NCI-H2227 treated with DMSO at 0.1 percent for 48 hours (cell line): ENCODE measurements around the gene SLC35F1.
A peak's percentile ranks its signal among the peaks of the same experiment; 100 is the strongest.
"Not testable (repeated sequence)": the region's sequence is repeated elsewhere in the genome, so short reads cannot be mapped to it uniquely, and the experiment has no call there.

Experiments used
- DNase-seq: peaks from one replicate; lab custom pipeline; 2025; lab: John Stamatoyannopoulos, UW

SLC35F1 gene

DNA sequence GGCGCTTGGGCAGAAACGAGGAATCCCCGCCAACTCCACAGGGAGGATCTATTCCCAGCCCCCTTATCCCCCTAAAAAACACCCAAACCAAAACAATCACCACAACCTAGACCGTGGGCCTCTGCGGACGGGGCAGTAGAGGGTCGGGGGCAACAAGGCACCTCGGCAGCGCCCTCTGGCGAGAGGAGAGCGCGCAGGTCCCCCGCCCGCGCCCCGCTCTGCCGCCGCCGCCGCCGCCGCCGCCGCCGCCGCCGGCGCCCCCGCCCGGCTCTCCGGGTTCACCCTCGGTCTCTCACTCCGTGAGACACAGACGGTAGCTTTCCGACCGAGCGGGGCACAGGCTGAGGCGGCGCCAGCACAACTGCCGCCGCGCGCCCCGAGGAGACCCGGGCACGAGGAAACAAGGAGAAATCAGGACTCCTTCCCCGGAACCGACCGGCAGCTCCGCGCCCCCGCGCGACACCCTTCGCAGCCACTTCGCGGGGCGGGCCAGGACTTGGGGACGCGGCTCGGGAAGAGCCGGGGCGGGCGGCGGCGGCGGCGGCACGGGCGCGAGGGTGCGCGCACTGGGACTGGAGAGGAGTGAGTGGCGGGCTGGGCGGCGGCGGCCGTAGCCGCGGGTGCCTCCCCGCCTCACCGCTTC, at the start of gene SLC35F1:
SLC35F1 (plus strand) TSS at position 307 of the 643 bp plus-strand sequence.
- DNase-seq, result peak; percentile 51

DNA sequence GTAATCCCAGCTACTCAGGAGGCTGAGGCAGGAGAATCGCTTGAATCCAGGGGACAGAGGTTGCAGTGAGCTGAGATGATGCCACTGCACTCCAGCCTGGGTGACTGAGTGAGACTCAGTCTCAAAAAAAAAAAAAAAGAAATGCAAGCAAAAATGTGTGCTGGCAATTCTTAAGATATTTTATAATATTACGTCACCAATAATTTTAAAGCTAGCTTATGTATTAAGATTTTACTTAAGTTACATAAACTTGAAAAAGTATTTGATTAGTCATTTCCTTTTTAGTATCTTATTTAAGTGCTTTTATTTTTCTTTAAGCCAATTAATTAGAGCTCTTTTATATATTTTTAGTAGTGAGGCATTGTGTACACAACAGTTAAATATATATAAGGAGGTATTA, 48.5 kb upstream of the SLC35F1 start:
- not testable (repeated sequence) for DNase-seq

DNA sequence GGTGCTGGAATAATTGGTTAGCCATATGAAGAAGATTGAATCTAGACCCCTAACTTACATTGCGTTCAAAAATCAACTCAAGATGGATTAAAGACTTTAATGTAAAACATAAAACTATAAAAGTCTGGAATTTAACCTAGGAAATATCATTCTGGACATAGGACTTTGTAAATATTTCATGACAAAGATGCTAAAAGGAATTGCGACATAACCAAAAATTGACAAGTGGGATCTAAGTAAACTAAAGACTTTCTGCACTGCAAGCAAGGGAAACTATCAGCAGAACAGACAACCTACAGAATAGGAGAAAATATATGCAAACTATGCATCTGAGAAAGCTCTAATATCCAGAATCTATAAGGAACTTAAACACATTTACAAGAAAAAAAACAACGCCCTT, 45.5 kb upstream of the SLC35F1 start:
- no peak for DNase-seq

DNA sequence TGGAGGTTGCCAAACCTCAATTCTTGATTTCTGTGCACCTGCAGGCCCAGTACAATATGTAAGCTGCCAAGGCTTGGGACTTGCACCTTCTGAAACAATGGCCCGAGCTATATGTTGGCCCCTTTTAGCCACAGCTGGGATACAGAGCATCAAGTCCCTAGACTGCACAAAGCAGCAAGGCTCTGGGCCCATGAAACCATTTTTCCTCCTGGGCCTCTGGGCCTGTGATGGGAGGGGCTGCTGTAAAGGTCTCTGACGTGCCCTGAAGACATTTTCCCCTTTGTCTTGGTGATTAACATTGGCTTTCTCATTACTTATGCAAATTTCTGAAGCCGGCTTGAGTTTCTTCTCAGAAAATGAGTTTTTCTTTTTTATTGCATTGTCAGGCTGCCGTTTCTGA, 40.5 kb upstream of the SLC35F1 start:
- DNase-seq, result no peak

DNA sequence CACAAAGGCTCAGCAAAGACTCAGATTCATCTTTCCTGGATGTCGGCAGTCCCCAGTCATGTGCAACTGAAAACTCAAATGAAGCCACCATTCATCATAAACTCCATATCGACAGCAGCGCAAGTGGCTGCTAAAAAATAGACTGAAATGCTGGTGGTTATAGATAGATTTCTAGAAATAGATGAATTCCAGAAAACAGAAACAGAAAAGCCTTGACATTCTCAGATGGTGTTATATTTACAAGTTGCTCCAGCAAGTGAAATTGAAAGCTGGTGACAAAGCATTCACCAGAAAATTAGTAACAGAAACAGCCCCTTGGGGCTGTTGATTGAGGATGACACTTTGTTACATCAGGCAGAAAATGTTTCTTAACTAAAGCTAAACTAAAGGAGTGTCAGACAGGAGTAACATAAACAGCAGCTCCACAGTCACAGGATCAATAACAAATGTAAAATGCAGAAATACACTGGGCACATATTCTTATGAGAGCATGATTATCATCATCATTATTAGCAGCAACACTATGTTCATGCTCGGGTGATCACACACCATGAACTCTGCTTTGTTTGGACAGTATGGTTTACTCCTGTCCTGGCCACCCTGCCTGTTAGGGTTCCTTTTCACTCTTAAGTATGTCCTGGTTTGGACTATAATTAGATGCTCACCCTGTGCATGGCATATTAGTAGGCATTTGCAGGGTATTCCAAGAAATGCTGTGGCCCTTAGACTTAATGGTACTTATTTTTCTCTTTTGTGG, 36.4 kb upstream of the SLC35F1 start:
- no peak for DNase-seq

DNA sequence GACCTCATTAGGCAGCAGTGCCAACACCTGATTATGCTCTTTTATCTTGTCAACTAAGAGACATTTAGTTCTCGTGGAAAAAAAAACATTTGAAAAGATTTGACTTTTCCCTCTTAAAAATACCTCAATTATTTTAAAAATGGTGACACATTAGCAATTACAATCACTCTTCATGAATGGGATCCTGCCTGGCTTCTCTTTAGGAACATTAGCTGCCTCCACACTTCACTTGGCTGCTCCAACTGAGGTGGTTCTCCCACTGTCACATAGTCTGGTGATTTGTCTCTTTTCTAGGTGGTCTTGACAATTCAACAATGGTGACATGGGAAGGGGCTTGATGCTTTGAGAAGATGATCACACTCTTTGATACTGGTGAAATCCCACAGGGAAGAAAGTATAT, 26.2 kb upstream of the SLC35F1 start:
- no peak for DNase-seq

DNA sequence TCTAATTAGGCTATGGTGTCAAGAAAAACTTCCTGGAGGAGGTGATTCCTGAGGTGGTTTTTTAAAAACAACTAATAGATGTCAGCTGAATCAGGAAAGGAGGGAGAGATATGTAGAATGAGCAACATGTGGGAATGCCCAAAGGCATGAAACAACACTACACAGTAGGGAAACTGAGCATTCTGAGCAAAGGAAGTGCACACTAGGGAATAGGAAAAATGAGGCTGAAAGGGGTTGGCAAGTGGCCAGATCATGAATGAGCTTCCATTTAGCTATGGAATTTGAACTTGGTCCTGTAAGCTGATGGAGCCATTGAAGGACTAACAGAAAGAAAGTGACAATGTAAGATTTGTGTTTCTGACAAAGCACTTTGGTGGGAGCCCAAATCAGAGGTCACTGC, 16.9 kb upstream of the SLC35F1 start:
- DNase-seq, result no peak

DNA sequence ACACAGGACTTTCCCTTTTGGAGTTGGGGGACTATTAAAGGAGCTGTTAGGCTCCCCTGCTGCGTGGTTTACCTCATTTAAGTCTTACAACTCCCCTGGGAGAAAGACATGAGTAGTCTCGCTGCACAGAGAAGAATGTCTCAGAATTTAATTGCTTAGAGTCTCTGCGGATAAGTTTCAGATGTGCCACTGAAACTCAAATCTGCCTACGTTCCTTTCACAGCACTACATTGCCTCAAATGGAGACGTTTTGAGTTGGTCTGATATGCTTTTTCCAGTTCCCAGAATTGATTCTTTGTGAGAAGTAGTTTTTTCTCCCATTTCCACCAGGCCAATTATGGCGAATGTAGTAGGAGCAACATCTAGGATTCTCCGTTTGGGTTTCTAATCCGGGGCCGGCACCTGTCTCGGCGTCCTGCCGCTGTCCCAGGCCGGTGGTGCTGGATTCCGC, 532 bp upstream of the SLC35F1 start:
- peak; percentile 48 for DNase-seq

DNA sequence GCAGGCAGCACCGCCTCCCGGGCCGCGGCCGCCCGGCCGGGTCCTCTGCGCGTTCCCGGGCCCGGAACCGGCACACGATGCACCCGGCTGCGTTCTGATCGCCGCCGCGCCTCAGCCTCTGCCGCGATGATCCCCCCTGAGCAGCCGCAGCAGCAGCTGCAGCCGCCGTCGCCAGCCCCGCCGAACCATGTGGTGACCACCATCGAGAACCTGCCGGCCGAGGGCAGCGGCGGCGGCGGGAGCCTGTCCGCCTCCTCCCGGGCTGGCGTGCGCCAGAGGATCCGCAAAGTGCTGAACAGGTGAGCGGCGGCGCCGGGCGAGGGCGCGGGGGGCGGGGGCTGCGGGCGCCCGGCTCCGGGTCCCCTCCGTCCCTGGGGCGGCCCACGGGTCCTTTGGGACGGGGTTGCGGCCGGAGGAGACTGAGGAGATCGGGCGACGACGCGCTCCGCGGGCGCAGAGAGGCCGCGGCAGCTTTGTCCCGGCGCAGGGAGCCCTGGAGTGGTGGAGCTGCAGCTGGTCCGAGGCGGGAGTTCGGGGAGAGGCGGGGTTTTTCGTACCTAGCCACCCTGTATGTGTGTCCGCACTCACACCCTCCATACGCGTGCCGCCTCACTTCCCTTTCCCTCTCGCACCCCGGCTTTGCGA, 659 bp downstream of the SLC35F1 start:
- no peak for DNase-seq

DNA sequence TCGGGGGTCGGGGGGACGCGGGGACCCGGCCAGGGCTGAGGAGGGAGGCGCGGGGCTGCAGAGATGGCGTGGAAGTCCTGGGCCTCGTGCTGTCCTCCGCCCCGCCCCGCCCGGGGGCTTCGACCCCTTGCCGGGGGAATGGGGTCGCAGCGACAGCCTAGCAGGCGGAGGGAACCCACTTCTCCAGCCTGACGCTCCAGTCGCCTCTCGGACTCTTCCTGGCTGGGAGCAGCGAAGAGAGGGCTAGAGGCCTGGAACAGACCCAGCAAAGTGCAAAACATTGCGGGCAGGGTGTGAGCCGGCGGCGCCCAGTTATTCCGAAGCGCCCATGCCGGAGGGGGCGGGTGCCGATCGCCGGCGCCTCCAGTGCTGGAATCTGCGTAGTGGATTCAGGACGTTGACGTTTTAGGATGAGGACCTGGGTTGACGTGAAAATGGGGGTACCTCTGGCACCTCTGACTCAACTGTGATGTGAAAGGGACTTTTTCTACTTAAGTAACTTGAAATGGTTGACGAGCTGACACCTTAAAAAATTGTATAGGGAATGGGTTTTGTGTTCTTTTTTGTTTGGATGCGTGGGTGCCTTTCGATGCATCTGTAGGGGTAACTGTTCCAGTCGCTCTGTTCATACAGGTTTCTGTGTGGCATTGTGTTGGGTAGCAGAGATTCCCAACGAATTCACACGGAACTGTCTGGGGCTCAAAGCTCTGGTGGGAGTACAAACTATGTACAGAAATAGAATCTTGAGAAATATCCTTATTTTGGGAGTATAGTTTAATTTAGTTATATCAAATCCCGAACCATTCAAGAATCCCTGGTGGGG, 1.4 kb downstream of the SLC35F1 start:
- no peak for DNase-seq

DNA sequence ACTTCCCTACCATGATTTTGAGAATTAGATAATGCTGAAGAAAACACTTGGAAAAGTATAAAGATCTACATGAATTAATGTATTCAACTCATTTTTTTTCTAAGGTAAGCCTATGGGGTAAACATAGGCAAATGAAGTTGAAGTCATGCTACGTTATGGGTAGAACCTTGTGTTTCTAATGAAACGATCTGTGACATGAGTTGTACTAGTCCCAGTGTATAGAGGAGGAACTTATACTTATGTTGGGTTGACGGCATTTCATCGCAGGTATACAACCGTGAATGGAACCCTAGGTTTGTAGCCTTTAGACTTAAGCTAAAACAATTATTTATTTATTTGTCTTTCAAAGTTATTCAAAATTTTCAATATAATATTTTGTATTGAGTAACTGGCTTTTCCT, 2.6 kb downstream of the SLC35F1 start:
- no peak for DNase-seq

DNA sequence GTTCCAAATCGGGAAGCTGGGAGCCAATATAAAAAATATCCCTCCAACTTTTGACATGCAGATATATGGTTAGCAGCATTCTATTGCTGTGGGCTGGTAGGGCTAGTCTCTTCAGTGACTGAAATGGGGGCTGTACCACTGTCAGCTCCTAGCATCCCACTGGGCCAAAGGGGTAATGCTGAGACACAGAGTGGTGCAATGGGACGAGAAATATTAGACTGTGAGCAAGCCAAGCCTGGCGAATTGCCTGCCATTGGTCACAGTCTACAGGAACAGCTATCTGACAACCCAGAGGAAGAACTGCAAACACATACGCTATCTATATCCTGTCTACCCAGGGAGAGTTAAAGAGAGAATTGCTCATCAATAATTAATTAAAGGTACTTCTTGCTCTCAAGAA, 3.5 kb downstream of the SLC35F1 start:
- no peak for DNase-seq

DNA sequence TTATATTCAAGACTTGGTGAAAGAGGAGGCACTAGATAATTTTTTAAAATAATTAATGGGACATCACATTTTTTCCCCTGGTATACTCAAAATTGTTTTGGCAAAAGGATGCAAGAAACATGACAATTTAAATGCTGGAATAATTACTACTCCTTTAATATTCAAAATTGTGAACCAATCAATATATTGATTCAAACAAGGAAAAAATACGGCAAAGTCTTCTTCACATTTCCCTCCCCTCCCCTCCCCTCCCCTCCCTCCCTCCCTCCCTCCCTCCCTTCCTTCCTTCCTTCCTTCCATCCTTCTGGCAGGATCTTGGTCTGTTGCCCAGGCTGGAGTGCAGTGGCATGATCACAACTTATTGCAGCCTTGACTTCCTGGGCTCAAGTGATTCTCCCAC, 4.1 kb downstream of the SLC35F1 start:
- no peak for DNase-seq

DNA sequence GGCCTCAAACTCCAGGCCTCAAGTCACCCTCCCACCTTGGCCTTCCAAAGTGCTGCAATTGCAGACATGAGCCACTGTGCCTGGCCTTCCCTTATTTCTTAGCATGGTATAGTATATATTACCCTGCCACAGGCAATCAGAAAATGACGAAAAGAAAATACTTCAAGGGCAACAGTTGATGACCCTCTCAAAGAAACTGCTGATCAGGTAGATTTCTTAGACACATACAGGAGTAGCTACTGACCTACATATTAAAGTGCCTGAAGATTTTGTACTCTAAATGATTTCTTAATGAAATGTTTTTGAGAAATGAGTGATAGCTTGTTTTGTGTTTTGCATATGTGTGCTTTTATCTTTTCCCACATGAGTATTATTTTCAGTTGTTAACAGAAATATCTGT, 4.6 kb downstream of the SLC35F1 start:
- no peak for DNase-seq

DNA sequence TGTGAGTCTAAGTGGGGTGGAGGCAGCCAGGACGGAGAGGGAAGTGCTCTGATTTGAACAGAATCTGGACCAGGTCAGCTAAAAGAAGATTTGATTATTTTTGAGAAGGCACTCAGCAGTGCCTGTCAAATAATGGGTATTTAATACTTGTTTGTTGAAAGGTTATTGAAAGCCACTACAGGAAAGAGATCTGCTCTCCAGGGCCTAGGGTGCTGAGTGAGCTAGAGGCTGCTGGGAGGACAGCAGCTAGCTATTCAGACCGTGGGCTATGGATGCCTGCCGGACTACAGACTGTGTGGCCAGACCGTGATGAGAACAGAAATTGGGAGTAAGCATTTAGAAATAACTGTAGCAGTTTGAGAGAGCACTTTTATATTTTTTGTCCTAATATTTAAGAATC, 8.8 kb downstream of the SLC35F1 start:
- DNase-seq, result no peak

DNA sequence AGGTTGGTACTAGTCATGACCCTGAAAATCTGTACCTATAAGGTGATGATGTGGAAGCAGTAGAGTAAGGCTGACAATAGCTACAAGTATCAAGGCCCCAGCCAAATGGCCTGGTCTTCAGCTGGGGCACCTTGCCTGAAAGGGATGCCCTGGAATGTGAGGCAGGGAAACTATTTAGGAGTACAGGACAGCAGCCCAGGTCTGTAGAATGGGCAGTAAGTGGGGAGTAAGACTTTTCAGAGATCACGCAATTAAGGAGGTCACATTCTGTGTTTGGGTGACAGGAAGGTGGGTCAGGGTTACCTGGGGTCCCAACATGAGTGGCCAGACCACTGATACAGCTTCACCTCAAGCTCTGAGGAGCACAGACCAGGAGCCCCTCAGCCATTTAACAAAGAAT, 9.4 kb downstream of the SLC35F1 start:
- DNase-seq, result no peak

DNA sequence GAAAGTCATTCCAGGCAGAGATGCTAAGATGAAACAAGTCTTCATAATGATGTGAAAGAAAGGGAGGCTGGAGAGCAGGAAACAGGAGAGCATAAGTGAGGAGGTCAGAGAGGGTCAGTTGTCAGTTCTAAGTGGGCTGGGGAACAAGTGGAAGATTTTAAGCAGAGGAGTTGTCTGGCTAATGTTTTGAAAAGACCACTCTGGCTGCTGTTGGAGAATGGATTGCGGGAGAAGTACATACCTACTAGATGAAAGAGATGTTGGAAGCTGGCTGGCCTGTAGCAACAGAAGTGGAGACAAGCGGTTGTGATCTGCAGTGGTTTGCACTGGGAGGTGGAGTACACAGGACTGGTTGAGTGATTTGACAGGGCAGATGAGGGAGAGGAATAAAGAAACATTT, 10.1 kb downstream of the SLC35F1 start:
- DNase-seq, result no peak

DNA sequence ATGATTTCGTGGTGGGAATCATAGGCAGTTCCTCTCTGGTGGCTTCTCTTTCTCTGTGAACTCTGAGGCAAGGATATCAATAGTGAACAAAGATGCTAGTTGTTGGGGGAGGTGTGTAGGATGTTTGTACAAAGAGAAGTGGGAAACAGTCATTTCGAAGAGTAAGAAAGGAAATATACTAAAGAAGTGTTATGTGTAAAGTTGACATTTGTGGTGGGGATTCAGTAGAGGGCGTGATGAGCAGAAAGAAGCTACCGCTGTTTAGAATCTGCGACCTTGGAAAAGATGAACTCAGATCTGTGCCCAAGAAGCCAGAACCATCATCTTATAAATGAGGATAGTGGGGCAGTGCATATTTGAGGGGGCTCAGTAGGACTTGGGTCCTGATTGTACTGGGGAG, 11.4 kb downstream of the SLC35F1 start:
- no peak for DNase-seq

DNA sequence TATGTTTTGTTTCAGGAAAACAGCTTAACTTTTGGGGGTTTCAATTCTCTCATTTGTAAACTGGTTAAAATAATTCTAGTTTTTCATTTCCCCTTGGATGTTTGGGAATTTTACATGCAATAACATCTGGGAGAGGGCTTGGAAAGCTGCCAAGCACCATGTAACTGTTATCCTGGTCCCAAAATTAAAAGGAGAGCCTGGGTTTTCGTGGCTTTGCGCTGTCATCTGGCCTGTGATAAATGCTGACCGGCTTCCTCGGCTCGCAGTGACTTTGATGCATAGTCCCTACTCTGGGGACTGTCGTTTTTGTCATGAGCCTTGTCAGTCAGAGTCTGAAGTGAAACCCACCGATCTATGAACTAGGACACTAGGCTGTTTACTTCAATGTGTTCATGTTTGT, 12.2 kb downstream of the SLC35F1 start:
- DNase-seq, result no peak

DNA sequence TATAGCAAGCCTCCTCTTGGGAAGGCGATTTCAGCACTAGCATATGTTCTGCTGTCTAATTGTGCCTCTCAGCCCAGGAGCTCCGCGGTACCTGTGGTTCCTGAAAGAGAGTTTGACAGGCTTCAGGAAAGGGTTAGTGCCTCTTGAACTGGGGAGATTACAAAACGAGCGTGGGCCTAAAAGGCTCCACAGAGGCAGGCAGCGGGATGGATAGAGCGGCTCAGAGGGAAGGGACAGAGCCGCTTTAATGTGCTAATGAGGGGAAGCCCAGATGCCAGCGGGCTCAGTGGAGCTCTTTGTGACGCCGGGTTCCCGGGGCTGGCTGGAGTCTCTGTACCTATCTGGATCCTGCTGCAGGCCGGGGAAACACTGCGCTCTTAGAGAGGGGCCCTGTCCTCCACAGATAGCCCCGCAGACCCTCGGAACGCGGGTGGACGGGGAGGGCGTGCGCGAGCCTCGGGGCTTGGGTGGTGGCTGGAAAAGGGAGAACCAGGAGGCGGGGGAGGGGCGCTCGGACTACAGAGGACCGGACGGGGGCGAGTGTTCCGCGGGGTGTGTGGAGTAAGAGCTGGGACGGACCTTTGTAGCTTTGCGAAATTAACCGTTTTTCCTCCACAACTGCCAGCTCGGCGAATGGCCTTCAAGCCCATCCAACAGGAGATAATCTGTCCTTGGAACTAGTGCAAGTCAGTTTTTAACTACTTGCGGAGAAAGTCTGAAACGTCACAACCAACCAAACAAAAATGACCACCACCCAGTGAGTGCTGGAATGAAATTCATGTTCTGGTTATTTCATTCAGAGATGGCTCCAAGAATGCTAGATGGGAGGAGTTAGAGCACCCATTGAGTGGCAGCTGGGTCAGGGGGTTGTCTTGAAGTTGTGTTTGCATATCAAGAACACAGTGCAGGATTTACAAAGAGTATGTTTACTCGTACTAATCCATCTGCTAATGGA, 13.0 kb downstream of the SLC35F1 start:
- peak; percentile 5 for DNase-seq

DNA sequence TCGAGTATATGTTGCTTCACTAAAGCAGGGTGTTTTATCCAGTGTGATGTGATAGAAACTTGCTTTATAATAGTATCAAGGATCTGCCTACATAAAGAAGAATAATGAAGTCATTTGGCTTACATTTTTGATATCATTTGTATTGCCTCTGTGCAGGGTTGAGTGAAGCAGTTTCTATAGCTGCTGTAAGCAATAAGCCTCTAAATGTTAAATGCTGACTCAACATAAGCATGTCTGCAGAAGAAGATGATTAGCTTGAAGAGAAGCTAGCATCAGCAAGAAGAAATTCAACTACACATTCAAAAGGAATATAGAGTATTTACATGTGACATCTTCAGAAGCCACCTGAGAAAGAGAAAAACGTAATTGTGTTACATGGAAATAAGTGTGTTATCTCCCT, 17.6 kb downstream of the SLC35F1 start:
- no peak for DNase-seq
